Keratinocyte (primary cell): ENCODE results near the gene FJX1. TPM values are rescaled to one million over a fixed set of nuclear protein-coding genes. Genes with fewer than 3 reads are reported as not detected.

Experiments used
- DNase-seq: peaks from one replicate; pipeline ENCODE4 v3.0.0-alpha.2; 2011; ENCODE audit warnings: low read depth, missing footprints, low spot score
- FAIRE-seq: peaks from 2 replicates; lab custom pipeline; 2011; peaks lifted over from hg19 to GRCh38; lab: Jason Lieb, UNC
- H2AFZ ChIP-seq: 2 replicates; pipeline ENCODE4 v1.6.0; 2012; ENCODE audit warnings: low read length, control low read depth, inconsistent platforms; ENCODE audit not compliant: control insufficient read depth
- H3K27ac ChIP-seq: 2 replicates; pipeline ENCODE4 v1.5.1; 2011; ENCODE audit warnings: low read length; ENCODE audit not compliant: control insufficient read depth, insufficient read depth
- H3K27me3 ChIP-seq: 3 replicates; pipeline ENCODE4 v1.6.0; 2011; ENCODE audit warnings: low read length; ENCODE audit not compliant: control insufficient read depth, insufficient read depth; ENCODE audit errors: extremely low read depth
- H3K36me3 ChIP-seq, 2 experiments: 2 replicates in 1 of 2; 3 replicates in 1 of 2; pipeline ENCODE4 v1.5.1; 2011; ENCODE audit warnings: low read length in 2 of 2, mild to moderate bottlenecking in 1 of 2; ENCODE audit not compliant: control insufficient read depth in 2 of 2, insufficient read depth in 2 of 2; ENCODE audit errors: extremely low read depth in 1 of 2
- H3K4me1 ChIP-seq: 3 replicates; pipeline ENCODE4 v1.5.1; 2011; ENCODE audit warnings: low read length; ENCODE audit not compliant: control insufficient read depth, insufficient read depth; ENCODE audit errors: extremely low read depth
- H3K4me2 ChIP-seq: 3 replicates; pipeline ENCODE4 v1.6.0; 2011; ENCODE audit warnings: low read depth, low read length; ENCODE audit not compliant: control insufficient read depth, insufficient read depth; ENCODE audit errors: extremely low read depth
- H3K4me3 ChIP-seq, 3 experiments: fragments of 200-600 bp in 1 of 3; sonication (generic) in 1 of 3; 2 replicates in 2 of 3; 3 replicates in 1 of 3; pipeline ENCODE4 v1.5.1; 2011 to 2016; ENCODE audit warnings: low read length in 3 of 3, mild to moderate bottlenecking in 3 of 3, control low read depth in 2 of 3, inconsistent platforms in 1 of 3, low read depth in 1 of 3, mixed read lengths in 1 of 3, mixed run types in 1 of 3, moderate library complexity in 1 of 3; ENCODE audit not compliant: control insufficient read depth in 2 of 3, insufficient read depth in 2 of 3; ENCODE audit errors: extremely low read depth in 1 of 3
- H3K79me2 ChIP-seq: 2 replicates; pipeline ENCODE4 v1.6.0; 2012; ENCODE audit warnings: low read length; ENCODE audit not compliant: control insufficient read depth, insufficient read depth
- H3K9ac ChIP-seq: 3 replicates; pipeline ENCODE4 v1.6.0; 2011; ENCODE audit warnings: low read length; ENCODE audit not compliant: control insufficient read depth, insufficient read depth; ENCODE audit errors: extremely low read depth
- H3K9me1 ChIP-seq: 3 replicates; pipeline ENCODE4 v1.6.0; 2011; ENCODE audit warnings: low read length; ENCODE audit not compliant: control insufficient read depth, insufficient read depth; ENCODE audit errors: extremely low read depth
- H3K9me3 ChIP-seq: 2 replicates; pipeline ENCODE4 v1.5.1; 2012; ENCODE audit warnings: low read depth, low read length; ENCODE audit not compliant: control insufficient read depth
- H4K20me1 ChIP-seq: 3 replicates; pipeline ENCODE4 v1.6.0; 2011; ENCODE audit warnings: low read length; ENCODE audit not compliant: control insufficient read depth, insufficient read depth; ENCODE audit errors: extremely low read depth
- CTCF ChIP-seq, 3 experiments: IDR thresholded peaks in 1 of 3; conservative IDR thresholded peaks in 1 of 3; optimal IDR thresholded peaks in 1 of 3; 2 replicates in 2 of 3; 3 replicates in 1 of 3; pipeline versions ENCODE3 to v1.5.1; 2011; ENCODE audit warnings: low read length in 3 of 3, mild to moderate bottlenecking in 3 of 3, moderate library complexity in 2 of 3, control low read depth in 1 of 3, inconsistent platforms in 1 of 3; ENCODE audit not compliant: insufficient read depth in 2 of 3; ENCODE audit errors: extremely low read depth in 1 of 3
- EZH2 ChIP-seq: IDR thresholded peaks from one replicate; pipeline ENCODE4 v1.6.1; 2012; ENCODE audit warnings: inconsistent platforms, mild to moderate bottlenecking, low read length, moderate library complexity
- dilution Hi-C: fragments of 300-500 bp; cut with MboI; formaldehyde crosslinking; loops from one replicate; pipeline ENCODE4 v1.7.0; 2020; ENCODE audit warnings: low sequenced_read_pairs; ENCODE audit not compliant: extremely low pct_ligation_motif_present
- polyA plus RNA-seq, 5 experiments: library from polyadenylated mRNA; depleted of rRNA in 3 of 5; stranded (reverse) in 3 of 5; stranded (forward) in 1 of 5; unstranded in 1 of 5; fragments of >200 nt; gene quantifications; 1 replicate in 1 of 5; 2 replicates in 3 of 5; 3 replicates in 1 of 5; pipeline versions ENCODE4 v1.2.1 to v1.2.3, GENCODE V29; 2011 to 2012; ENCODE audit warnings: missing spikeins in 2 of 5, low read depth in 1 of 5, low replicate concordance in 1 of 5

Gene FJX1
- polyA plus RNA-seq, 1 donor (not counting 4 experiments of a cell fraction or from before 2014, with no cell fraction given), result 19.7 TPM

- Histone ChIP-seq H4K20me1 (no peaks in the 10 kb centered on the region), H2AFZ (no peak overlapping the region), H3K9me3 (no peaks in the 10 kb centered on the region), H3K79me2 (no peaks in the 10 kb centered on the region), H3K9ac (no peak overlapping the region), H3K4me1 (peaks cover 9% of the 10 kb centered on the region), H3K9me1 (no peaks in the 10 kb centered on the region), H3K4me2 (no peak overlapping the region), H3K27me3 (peaks cover 5% of the 10 kb centered on the region), H3K4me3 (no peak overlapping the region), H3K27ac (no peak overlapping the region), H3K36me3 (no peaks in the 10 kb centered on the region)
- FAIRE-seq (no peak), DNase-seq (no peak)
- dilution Hi-C loops, result loop anchor here (25.0 kb wide), 1 partner anchor 206 kb away; no protein-coding TSS in a partner anchor
- no peak for TF ChIP-seq EZH2
- TF ChIP-seq CTCF (optimal IDR thresholded peaks at IDR 0.05 in 1 of 3, IDR thresholded peaks at IDR 0.05 in 1 of 3, conservative IDR thresholded peaks at IDR 0.05 in 1 of 3; ENCODE audit: extremely low read depth in 1 of 3, insufficient read depth in 2 of 3, low read length in 3 of 3), result no peak
Observed at GRCh38 chr11:35606206-35606605, 12.1 kb upstream of the FJX1 start.

GRCh38 chr11:35608502-35608901 lies 9.8 kb upstream of the FJX1 start:
- no peaks in the 10 kb centered on the region for H4K20me1 ChIP-seq
- TF ChIP-seq CTCF (optimal IDR thresholded peaks at IDR 0.05 in 1 of 3, IDR thresholded peaks at IDR 0.05 in 1 of 3, conservative IDR thresholded peaks at IDR 0.05 in 1 of 3; ENCODE audit: extremely low read depth in 1 of 3, insufficient read depth in 2 of 3, low read length in 3 of 3), result no peak
- TF ChIP-seq EZH2, result no peak
- dilution Hi-C loops, result loop anchor here (25.0 kb wide), 1 partner anchor 204 kb away; no protein-coding TSS in a partner anchor
- no peak overlapping the region for H3K9ac ChIP-seq
- H3K9me1 ChIP-seq, result no peaks in the 10 kb centered on the region
- no peak overlapping the region for H3K27ac ChIP-seq
- no peaks in the 10 kb centered on the region for H3K9me3 ChIP-seq
- H3K4me3 ChIP-seq, result no peak overlapping the region
- H3K79me2 ChIP-seq, result no peaks in the 10 kb centered on the region
- H3K4me1 ChIP-seq, result no peaks in the 10 kb centered on the region
- peaks cover 5% of the 10 kb centered on the region for H3K27me3 ChIP-seq
- no peak overlapping the region for H3K4me2 ChIP-seq
- no peaks in the 10 kb centered on the region for H3K36me3 ChIP-seq
- no peak overlapping the region for H2AFZ ChIP-seq
- DNase-seq (no peak), FAIRE-seq (no peak)
